Measurements from ENCODE around the gene APEH. TPM values are rescaled to one million over a fixed set of nuclear protein-coding genes. Genes with fewer than 3 reads are reported as not detected.

The APEH gene
- total and polyA plus RNA-seq, 9 of the 15 experiments (the other 6 are each of a cell fraction or from before 2014, with no cell fraction given) = 70.9 to 177 (median 117) TPM

DNA sequence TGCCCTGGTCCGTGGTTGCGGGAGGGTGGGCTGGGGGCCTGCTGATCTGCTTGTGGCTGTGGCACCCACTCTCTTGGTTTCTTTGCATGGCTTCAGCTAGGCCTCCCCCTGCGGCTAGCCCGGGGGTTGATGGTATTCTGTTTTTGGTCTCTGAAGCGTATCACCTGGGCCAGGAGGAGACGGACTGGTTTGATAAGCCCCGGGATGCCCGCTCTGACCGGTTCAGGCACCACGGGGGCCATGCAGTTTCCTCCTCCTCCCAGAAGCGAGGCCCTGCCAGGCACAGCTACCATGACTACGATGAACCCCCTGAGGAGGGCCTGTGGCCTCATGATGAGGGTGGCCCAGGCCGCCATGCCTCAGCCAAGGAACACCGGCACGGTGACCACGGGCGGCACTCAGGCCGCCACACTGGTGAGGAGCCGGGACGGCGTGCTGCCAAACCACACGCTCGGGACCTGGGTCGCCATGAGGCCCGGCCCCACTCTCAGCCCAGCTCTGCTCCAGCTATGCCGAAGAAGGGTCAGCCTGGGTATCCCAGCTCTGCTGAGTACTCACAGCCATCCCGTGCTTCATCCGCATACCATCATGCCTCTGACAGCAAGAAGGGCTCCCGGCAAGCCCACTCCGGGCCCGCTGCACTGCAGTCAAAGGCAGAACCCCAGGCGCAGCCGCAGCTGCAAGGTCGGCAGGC lies 11.3 kb upstream of the APEH start (continued):
- TF ChIP-seq ZBTB9 (CRISPR knock-in tag; IDR thresholded peaks at IDR 0.05) (no peak), PCBP2 (IDR thresholded peaks at IDR 0.05; ENCODE audit: low read depth, low read length, poor library complexity, severe bottlenecking) (no peak), RNF219 (CRISPR knock-in tag; IDR thresholded peaks at IDR 0.05) (no peak), KLF1 (tag; IDR thresholded peaks at IDR 0.05) (no peak), ELF1 (tag; IDR thresholded peaks at IDR 0.05) (no peak)

DNA sequence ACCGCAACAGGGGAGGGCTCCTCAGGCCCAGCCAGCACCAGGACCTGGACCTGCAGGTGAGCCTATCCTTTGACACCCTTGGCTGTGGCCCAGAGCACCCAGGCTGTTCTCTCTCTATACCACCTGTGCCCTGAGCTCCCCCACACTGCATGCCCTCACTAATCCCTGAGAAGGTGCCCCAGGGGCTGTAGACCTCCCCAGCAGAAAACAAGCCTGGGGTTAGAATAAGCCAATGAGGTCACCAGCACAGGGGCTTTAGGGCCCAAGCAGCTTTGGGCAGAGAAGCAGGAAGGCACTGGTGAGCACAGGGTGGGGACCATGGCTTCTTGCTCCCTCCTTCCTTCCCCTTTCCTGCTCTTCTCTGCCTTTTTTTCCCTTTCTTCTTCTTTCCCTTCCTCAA lies 10.3 kb upstream of the APEH start:
- Histone ChIP-seq H3K36me3 (ENCODE audit: control insufficient read depth, insufficient read depth, low read length) (no peaks in the 10 kb centered on the region), H2AFZ (ENCODE audit: low read depth, low read length) (no peak overlapping the region), H3K4me1 (replicated peaks in 1 of 2; ENCODE audit: control insufficient read depth in 2 of 2, insufficient read depth in 2 of 2, low read length in 2 of 2) (peaks cover 0 to 10% of the 10 kb centered on the region in 2 experiments; a peak in 2 of 5 replicates), H3K9ac (ENCODE audit: insufficient read depth in 1 of 2, low read depth in 2 of 2, low read length in 2 of 2) (no peak overlapping the region), H3K79me2 (ENCODE audit: control insufficient read depth, insufficient read depth, low read length) (no peaks in the 10 kb centered on the region), H3K9me1 (ENCODE audit: control insufficient read depth, insufficient read depth, low read length) (no peaks in the 10 kb centered on the region), H3K27me3 (ENCODE audit: control insufficient read depth in 2 of 2, insufficient read depth in 2 of 2, low read length in 2 of 2) (no peaks in the 10 kb centered on the region), H3K4me2 (ENCODE audit: insufficient read depth, low read length) (no peak overlapping the region), H3K4me3 (no peak overlapping the region), H3K27ac (ENCODE audit: extremely low read depth, low read depth, low read length) (no peak overlapping the region), H4K20me1 (replicated peaks; ENCODE audit: control insufficient read depth, insufficient read depth, low read length) (no peaks in the 10 kb centered on the region), H3K9me3 (replicated peaks; ENCODE audit: control insufficient read depth, insufficient read depth, low read depth, low read length) (no peaks in the 10 kb centered on the region)
- in situ Hi-C loops (cut with MboI) = loop anchor here (10.0 kb wide), 1 partner anchor 99 kb away; no protein-coding TSS in a partner anchor
- TF ChIP-seq SRSF3 (IDR thresholded peaks at IDR 0.05; ENCODE audit: insufficient read depth, low read length) = no peak
- ATAC-seq (no peak), DNase-seq (ENCODE audit: extremely low read depth in 1 of 4, low spot score in 3 of 4) (no peak), FAIRE-seq (no peak)
- CTCF ChIA-PET (ENCODE audit: low intra/inter-chr PET ratio) = no interaction called here
- WGBS (ENCODE audit: insufficient coverage, low coverage, missing lambda C conversion rate) = no CpG with 5 or more reads among the region's 1 CpG
- intact Hi-C loops (cut with micrococcal nuclease) = no loop called here
- no TSS peak for BruUV-seq (replicated peaks)
- POLR2A ChIA-PET = no interaction called here
